ENCODE data around the gene ANKRD36. TPM values are rescaled to one million over a fixed set of nuclear protein-coding genes. Genes with fewer than 3 reads are reported as not detected.
"Not testable (repeated sequence)": the region's sequence is repeated elsewhere in the genome, so short reads cannot be mapped to it uniquely, and the experiment has no call there.

The ANKRD36 gene
- total RNA-seq, 3 donors from 2014 or later = 17.1 to 32.1 (median 26.4) TPM

DNA sequence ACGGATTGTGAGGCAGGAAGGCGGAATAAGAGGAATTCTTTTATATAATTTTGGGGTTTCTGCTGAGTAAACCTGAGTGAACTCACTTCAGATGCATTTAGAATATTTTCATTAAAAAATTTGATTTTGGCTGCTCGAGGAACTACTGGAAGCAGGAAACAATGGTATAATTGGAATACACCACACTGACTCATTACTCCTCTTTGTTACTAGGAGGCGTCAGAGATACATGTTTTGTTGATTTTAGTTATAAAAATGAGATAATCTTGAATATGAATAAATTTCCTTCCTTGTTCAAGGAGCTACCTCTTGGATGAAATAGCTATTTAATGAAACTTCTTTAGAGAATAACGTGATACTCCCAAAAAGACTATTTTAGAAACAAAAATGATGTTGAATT, 97.4 kb downstream of the ANKRD36 start:
- intact Hi-C loops (cut with DNase I, micrococcal nuclease) = no loop called here
- no peaks in the 10 kb centered on the region for H3K36me3 ChIP-seq (ENCODE audit: low read depth)

DNA sequence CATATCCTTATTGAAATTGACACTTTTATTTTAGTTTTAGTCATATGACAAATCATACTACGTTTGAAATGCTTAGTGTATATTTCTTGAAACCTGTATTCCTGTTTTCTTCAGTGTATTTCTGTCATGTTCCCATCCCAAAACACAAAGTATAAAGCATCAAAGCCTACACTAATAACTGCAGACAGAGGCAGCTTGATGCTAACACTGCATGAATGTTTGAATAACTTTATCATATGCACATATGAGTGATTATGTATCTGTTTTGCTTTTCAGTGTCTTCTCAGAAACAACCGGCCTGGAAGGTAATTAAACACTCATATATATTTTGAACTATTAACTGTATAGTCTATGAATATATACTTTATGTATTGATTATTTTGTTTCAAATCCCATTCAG, 102.1 kb downstream of the ANKRD36 start:
- ATAC-seq; intact Hi-C loops (cut with DNase I, micrococcal nuclease); H3K9me3 ChIP-seq; H3K4me1 ChIP-seq (ENCODE audit: low read depth); H3K4me3 ChIP-seq; H3K36me3 ChIP-seq (ENCODE audit: low read depth); DNase-seq: not testable (repeated sequence)

More for the DNA sequence above, 97.4 kb downstream of the ANKRD36 start:
- no peak overlapping the region for H3K4me3 ChIP-seq
- ATAC-seq (no peak), DNase-seq (no peak)
- TF ChIP-seq, protein P1, sequence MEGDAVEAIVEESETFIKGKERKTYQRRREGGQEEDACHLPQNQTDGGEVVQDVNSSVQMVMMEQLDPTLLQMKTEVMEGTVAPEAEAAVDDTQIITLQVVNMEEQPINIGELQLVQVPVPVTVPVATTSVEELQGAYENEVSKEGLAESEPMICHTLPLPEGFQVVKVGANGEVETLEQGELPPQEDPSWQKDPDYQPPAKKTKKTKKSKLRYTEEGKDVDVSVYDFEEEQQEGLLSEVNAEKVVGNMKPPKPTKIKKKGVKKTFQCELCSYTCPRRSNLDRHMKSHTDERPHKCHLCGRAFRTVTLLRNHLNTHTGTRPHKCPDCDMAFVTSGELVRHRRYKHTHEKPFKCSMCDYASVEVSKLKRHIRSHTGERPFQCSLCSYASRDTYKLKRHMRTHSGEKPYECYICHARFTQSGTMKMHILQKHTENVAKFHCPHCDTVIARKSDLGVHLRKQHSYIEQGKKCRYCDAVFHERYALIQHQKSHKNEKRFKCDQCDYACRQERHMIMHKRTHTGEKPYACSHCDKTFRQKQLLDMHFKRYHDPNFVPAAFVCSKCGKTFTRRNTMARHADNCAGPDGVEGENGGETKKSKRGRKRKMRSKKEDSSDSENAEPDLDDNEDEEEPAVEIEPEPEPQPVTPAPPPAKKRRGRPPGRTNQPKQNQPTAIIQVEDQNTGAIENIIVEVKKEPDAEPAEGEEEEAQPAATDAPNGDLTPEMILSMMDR (IDR thresholded peaks at IDR 0.05) = no peak
- H3K9me3 ChIP-seq = no peaks in the 10 kb centered on the region
- H3K4me1 ChIP-seq (ENCODE audit: low read depth) = no peaks in the 10 kb centered on the region

DNA sequence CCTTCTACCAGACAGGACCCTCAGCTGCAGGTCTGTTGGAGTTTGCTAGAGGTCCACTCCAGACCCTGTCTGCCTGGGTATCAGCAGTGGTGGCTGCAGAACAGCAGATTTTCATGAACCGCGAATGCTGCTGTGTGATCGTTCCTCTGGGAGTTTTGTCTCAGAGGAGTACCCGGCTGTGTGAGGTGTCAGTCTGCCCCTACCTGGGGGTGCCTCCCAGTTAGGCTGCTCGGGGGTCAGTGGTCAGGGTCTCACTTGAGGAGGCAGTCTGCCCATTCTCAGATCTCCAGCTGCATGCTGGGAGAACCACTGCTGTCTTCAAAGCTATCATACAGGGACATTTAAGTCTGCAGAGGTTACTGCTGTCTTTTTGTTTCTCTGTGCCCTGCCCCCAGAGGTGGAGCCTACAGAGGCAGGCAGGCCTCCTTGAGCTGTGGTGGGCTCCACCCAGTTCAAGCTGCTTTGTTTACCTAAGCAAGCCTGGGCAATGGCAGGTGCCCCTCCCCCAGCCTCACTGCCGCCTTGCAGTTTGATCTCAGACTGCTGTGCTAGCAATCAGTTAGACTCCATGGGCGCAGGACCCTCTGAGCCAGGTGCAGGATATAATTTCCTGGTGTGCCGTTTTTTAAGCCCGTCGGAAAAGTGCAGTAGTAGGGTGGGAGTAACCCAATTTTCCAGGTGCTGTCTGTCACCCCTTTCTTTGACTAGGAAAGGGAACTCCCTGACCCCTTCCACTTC, 118.1 kb downstream of the ANKRD36 start:
- intact Hi-C loops (cut with DNase I, micrococcal nuclease); H3K4me1 ChIP-seq (ENCODE audit: low read depth); ATAC-seq; H3K36me3 ChIP-seq (ENCODE audit: low read depth); H3K9me3 ChIP-seq; H3K4me3 ChIP-seq: not testable (repeated sequence)
- peak in 1 of 3 donors; percentile 8 for DNase-seq

DNA sequence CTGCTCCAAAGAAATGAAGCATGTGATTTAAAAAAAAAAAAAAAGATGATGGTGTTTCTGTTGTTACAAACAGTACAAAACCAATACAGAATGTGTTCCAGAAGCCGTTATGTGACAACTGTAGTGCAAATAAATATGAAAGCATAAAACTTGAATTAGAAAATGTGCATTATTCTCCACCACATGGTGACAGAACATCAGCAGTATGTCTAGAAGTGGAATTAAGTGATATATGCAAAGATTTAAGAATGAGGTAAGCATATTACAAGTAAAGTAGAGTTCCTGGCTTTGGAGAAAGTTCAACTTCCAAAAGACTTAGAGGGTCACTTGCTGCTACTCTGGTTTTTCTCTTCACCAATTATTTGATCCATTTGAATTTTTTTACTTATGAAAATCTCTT, 120.0 kb downstream of the ANKRD36 start:
- H3K4me3 ChIP-seq; ATAC-seq; H3K9me3 ChIP-seq; DNase-seq; H3K4me1 ChIP-seq (ENCODE audit: low read depth); H3K36me3 ChIP-seq (ENCODE audit: low read depth); intact Hi-C loops (cut with DNase I, micrococcal nuclease): not testable (repeated sequence)

DNA sequence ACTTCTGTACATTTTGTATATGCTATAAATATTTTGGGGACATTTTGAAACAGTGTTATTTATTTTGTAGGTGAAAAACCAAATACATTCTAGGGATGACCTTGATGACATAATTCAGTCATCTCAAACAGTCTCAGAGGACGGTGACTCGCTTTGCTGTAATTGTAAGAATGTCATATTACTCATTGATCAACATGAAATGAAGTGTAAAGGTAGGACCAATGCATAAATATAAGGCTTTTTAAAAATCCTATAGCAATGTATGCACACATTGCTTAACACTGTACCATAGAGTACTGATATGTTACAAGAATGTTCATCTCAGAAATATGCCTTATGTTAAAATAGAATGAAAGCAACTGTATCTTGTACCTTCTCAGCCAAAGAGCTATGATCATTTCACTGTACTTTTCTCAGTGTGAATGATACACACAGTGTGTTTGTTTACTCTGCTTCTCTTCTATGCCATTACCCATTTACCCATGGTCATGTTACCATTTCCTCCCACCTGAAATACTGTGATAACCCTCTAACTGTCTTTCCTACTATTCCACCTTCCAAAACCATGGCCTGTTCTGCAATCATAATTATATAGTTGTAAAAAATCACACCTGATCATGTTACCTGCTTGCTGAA, 120.8 kb downstream of the ANKRD36 start:
- H3K9me3 ChIP-seq; H3K4me1 ChIP-seq (ENCODE audit: low read depth); ATAC-seq; intact Hi-C loops (cut with DNase I, micrococcal nuclease); H3K4me3 ChIP-seq; H3K36me3 ChIP-seq (ENCODE audit: low read depth); DNase-seq: not testable (repeated sequence)

DNA sequence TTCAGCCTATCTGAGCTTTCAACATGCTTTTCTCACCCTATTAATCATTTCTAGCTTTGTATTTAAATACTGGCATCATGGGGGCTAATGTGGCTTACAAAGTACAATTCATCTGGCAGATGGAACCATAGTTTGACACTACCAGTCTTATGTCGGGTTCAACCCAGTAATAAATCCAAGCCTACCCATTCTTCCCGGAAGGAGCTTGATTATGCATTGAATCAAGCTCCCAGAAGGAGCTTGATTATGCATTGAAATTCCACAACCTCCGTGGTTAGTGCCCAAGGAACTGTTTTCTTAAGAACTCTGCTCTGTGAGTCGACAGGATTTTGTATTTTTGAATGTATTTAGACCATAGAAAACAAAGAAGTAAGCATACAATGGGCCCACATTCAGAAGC, 148.2 kb downstream of the ANKRD36 start:
- ATAC-seq; intact Hi-C loops (cut with DNase I, micrococcal nuclease): not testable (repeated sequence)

DNA sequence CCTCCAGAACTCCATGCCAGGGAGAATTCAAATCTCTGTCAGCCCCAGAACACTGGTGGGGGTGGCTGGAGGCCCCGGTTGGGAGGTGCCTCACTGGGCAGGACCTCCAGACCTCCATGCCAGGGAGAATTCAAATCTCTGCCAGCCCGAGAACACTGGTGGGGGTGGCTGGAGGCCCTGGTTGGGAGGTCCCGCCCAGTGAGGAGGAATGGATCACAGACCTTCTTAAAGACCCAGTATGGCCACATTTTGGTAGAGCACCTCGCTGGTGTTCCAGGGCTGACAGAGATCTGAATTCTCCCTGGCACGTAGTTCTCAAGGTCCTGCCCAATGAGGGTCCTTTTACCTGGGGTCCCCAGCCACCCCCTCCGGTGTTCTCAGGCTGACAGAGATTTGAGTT, 153.5 kb downstream of the ANKRD36 start:
- H3K9me3 ChIP-seq; DNase-seq; H3K4me1 ChIP-seq (ENCODE audit: low read depth); H3K4me3 ChIP-seq; intact Hi-C loops (cut with DNase I, micrococcal nuclease); H3K36me3 ChIP-seq (ENCODE audit: low read depth); ATAC-seq: not testable (repeated sequence)

More for the DNA sequence above, 148.2 kb downstream of the ANKRD36 start:
- H3K36me3 ChIP-seq (ENCODE audit: low read depth); H3K9me3 ChIP-seq; H3K4me1 ChIP-seq (ENCODE audit: low read depth); H3K4me3 ChIP-seq; DNase-seq: not testable (repeated sequence)

DNA sequence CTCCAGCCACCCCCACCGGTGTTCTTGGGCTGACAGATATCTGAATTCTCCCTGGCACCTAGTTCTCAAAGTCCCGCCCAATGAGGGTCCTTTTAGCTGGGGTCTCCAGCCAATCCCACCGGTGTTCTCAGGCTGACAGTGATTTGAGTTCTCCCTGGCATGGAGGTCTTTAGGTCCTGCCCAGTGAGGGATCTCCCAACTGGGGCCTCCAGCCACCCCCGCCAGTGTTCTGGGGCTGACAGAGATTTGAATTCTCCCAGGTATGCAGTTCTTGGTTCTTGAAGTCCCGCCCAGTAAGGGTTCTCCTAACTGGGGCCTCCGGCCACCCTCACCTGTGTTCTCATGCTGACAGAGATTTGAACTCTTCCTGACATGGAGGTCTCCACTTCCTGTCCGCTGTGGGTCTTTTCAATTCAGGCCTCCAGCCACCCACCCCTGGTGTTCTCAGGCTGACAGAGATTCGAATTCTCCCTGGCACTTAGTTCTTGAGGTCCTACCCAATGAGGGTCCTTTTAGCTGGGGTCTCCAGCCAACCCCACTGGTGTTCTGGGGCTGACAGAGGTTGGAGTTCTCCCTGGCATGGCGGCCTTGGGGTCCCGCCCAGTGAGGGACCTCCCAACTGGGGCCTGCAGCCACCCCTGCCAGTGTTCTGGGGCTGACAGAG, 154.6 kb downstream of the ANKRD36 start:
- H3K4me1 ChIP-seq (ENCODE audit: low read depth) = no peaks in the 10 kb centered on the region
- intact Hi-C loops (cut with DNase I, micrococcal nuclease) = no loop called here
- no peak overlapping the region for H3K4me3 ChIP-seq
- H3K36me3 ChIP-seq (ENCODE audit: low read depth) = no peaks in the 10 kb centered on the region
- TF ChIP-seq, protein P1 (IDR thresholded peaks at IDR 0.05) = no peak
- H3K9me3 ChIP-seq = no peaks in the 10 kb centered on the region
- DNase-seq = peak; percentile 4 to 42 (median 19)
- ATAC-seq = no peak

DNA sequence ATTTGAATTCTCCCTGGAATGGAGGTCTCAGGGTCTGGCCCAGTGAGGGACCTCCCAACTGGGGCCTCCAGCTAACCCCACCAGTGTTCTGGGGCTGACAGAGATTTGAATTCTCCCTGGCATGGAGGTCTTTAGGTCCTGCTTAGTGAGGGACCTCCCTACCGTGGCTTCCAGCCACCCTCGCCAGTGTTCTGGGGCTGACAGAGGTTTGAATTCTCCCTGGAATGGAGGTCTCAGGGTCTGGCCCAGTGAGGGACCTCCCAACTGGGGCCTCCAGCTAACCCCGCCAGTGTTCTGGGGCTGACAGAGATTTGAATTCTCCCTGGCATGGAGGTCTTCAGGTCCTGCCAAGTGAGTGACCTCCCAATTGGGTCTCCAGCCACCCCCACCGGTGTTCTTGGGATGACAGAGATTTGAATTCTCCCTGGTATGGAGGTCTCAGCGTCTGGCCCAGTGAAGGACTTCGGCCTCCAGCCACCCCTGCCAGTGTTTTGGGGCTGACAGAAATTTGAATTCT, 155.2 kb downstream of the ANKRD36 start:
- intact Hi-C loops (cut with DNase I, micrococcal nuclease); H3K4me3 ChIP-seq; H3K36me3 ChIP-seq (ENCODE audit: low read depth); H3K4me1 ChIP-seq (ENCODE audit: low read depth); H3K9me3 ChIP-seq; ATAC-seq: not testable (repeated sequence)
- DNase-seq = peak in 1 of 3 donors; percentile 34

DNA sequence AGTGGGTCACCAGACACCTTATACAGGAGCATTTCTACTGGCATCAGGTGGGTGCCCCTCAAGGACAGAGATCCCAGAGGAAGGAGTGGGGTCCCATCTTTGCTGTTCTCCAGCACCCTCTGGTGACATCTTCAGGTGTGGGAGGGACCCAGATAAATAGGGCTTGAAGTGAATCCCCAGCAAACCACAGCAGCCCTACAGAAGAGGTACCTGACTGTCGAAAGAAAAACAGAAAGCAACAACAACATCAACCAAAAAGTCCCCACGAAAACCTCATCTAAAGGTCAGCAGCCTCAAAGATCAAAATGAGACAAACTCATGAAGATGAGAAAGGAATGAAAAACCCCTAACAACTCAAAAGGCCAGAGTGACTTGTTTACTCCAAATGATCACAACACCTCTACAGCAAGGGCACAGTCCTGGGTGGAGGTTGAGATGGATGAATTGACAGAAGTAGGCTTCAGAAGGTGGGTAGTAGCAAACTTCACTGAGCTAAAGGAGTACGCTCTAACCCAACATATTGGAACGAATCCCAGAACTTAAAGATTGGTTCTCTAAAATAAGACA, 163.4 kb downstream of the ANKRD36 start:
- ATAC-seq; intact Hi-C loops (cut with DNase I, micrococcal nuclease); H3K4me3 ChIP-seq; DNase-seq; H3K4me1 ChIP-seq (ENCODE audit: low read depth); H3K36me3 ChIP-seq (ENCODE audit: low read depth): not testable (repeated sequence)
- H3K9me3 ChIP-seq = peaks cover 10% of the 10 kb centered on the region

DNA sequence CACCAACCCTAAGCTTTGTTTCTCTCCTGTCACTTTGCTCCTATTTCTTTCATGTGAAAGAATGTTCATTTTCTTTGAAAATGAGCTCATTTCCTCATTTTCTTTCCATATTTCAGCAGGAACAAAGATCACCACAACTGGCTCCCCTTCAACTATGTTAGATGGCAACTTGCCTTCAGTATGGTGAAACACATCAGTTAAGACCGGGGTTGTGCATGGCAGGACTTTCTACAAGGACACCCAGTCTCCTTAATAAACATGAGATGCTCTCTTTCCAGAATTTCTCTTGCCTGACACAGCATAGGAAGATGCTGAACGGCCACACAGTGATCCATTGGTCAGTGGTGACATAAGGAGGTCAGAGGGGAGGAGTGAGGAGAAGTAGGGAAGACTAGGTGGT, 172.2 kb downstream of the ANKRD36 start:
- ATAC-seq; DNase-seq; H3K4me3 ChIP-seq; intact Hi-C loops (cut with DNase I, micrococcal nuclease); H3K4me1 ChIP-seq (ENCODE audit: low read depth); H3K9me3 ChIP-seq; H3K36me3 ChIP-seq (ENCODE audit: low read depth): not testable (repeated sequence)

Measured in mucosa of descending colon (tissue), 3 donors.